Naive thymus-derived CD8-positive, alpha-beta T cell (primary cell): ENCODE results near the gene BMP4. TPM values are rescaled to one million over a fixed set of nuclear protein-coding genes. Genes with fewer than 3 reads are reported as not detected.

Experiments
- ATAC-seq, 2 donors: fragments of 150-1000 bp; cut with Tn5 transposase in 1 of 2; sonication (Bioruptor Pico), chemical (Tn5 transposase) in 1 of 2; 1 replicate in 1 of 2; 2 replicates in 1 of 2; pipeline ENCODE4 v1.10.0; 2021; ENCODE audit warnings: mild to moderate bottlenecking in 2 of 2, moderate library complexity in 2 of 2
- POLR2A ChIA-PET: fragments of 350-600 bp; sonication (Branson Sonifier 250); formaldehyde crosslinking; loops from one replicate; lab custom pipeline; 2021; ENCODE audit warnings: antibody characterized with exemption; lab: Charles Lee
- DNase-seq, 10 donors: peaks; one replicate each; pipeline versions ENCODE4 v3.0.0 to v3.0.0-alpha.2; 2020 to 2022
- H3K27ac Mint-ChIP-seq, 10 donors: one replicate each; pipeline ENCODE4 v1.8.0; 2020 to 2022; ENCODE audit warnings: mild to moderate bottlenecking in 10 of 10, mixed read lengths in 10 of 10, moderate library complexity in 4 of 10, inconsistent platforms in 1 of 10
- H3K27me3 Mint-ChIP-seq, 5 donors: one replicate each; pipeline ENCODE4 v1.8.0; 2021 to 2022; ENCODE audit warnings: mixed read lengths in 5 of 5
- H3K36me3 Mint-ChIP-seq, 3 donors: one replicate each; pipeline ENCODE4 v1.8.0; 2020 to 2022; ENCODE audit warnings: mixed read lengths in 3 of 3, mild to moderate bottlenecking in 2 of 3, inconsistent platforms in 1 of 3
- H3K4me1 Mint-ChIP-seq, 4 donors: one replicate each; pipeline ENCODE4 v1.8.0; 2021 to 2022; ENCODE audit warnings: mixed read lengths in 4 of 4
- H3K4me3 Mint-ChIP-seq, 10 donors: one replicate each; pipeline ENCODE4 v1.8.0; 2020 to 2022; ENCODE audit warnings: mild to moderate bottlenecking in 10 of 10, mixed read lengths in 10 of 10, moderate library complexity in 6 of 10, inconsistent platforms in 1 of 10
- H3K9me3 Mint-ChIP-seq, 9 donors: one replicate each; pipeline ENCODE4 v1.8.0; 2020 to 2022; ENCODE audit warnings: mixed read lengths in 9 of 9, mild to moderate bottlenecking in 3 of 9, inconsistent platforms in 1 of 9, moderate library complexity in 1 of 9
- polyA plus RNA-seq, 3 donors: library from polyadenylated mRNA; unstranded; fragments of 300-500 nt; fragmentation: Illumina TruSeq; gene quantifications; one replicate each; pipeline ENCODE4 v1.2.3, GENCODE V29; 2021
- total RNA-seq, 8 experiments: library from RNA in 2 of 8; stranded (reverse) in 2 of 8; gene quantifications; one replicate each; pipeline ENCODE4 v1.2.3 and lab custom pipeline; 2021 to 2026

Gene BMP4
- total and polyA plus RNA-seq, 5 experiments from 2014 or later = 0.44 to 0.62 TPM; not detected in 3

DNA sequence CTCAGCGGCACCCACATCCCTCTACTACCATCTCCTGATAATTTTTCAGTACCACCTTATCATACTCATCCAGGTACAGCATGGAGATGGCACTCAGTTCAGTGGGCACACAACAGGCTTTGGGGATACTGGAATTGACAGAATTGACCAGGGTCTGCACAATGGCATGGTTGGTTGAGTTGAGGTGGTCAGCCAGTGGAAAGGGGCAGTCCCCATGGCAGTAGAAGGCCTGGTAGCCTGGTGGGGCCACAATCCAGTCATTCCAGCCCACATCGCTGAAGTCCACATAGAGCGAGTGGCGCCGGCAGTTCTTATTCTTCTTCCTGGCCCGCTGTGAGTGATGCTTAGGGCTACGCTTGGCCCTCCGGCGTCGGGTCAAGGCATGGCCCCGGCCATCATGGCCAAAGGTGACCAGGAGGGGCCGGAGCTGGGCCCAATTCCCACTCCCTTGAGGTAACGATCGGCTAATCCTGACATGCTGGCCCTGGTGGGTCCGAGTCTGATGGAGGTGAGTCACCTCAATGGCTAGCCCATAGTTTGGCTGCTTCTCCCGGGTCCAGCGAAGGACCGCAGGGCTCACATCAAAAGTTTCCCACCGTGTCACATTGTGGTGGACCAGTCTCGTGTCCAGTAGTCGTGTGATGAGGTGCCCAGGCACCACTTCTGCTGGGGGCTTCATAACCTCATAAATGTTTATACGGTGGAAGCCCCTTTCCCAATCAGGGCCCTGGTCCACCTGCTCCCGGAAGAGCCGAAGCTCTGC, 6.4 kb downstream of the BMP4 start:
- ATAC-seq (no peak), DNase-seq (no peak)
- peak overlapping the region in 1 of 10 donors; percentile 9 for H3K4me3 Mint-ChIP-seq
- peaks cover 0 to 4% (median 2%) of the 10 kb centered on the region in 3 donors for H3K36me3 Mint-ChIP-seq
- peaks cover 6 to 22% (median 19%) of the 10 kb centered on the region in 4 donors for H3K4me1 Mint-ChIP-seq
- H3K27ac Mint-ChIP-seq = no peak overlapping the region
- POLR2A ChIA-PET = no interaction called here
- H3K9me3 Mint-ChIP-seq = peaks cover 0 to 3% (median 0%) of the 10 kb centered on the region in 9 donors
- peaks cover 20 to 81% (median 55%) of the 10 kb centered on the region in 5 donors for H3K27me3 Mint-ChIP-seq

DNA sequence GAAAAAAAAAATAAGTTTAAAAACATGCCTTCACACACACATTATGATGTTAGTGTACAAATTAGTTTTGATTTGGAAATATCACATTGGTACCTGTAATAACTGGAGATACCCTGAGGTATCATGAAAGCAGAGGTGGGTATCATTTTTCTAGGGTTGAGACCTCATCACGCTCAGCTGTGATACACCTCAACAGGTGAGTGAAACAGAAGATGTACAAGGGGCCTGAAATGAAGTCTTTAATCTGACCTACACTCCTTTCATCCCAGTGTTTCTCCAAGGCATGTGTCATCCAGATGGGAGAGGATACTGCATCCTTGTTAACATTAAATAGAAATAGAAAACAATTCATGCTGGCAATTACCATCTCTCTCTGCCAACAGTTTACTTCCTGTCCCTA, 7.4 kb downstream of the BMP4 start:
- POLR2A ChIA-PET = no interaction called here
- Mint-ChIP-seq H3K36me3 (peaks cover 0 to 4% (median 2%) of the 10 kb centered on the region in 3 donors), H3K9me3 (peaks cover 0 to 3% (median 0%) of the 10 kb centered on the region in 9 donors), H3K4me1 (peaks cover 6 to 12% (median 12%) of the 10 kb centered on the region in 4 donors), H3K27ac (no peak overlapping the region), H3K27me3 (peaks cover 26 to 81% (median 63%) of the 10 kb centered on the region in 5 donors), H3K4me3 (no peak overlapping the region)
- ATAC-seq (no peak), DNase-seq (no peak)

DNA sequence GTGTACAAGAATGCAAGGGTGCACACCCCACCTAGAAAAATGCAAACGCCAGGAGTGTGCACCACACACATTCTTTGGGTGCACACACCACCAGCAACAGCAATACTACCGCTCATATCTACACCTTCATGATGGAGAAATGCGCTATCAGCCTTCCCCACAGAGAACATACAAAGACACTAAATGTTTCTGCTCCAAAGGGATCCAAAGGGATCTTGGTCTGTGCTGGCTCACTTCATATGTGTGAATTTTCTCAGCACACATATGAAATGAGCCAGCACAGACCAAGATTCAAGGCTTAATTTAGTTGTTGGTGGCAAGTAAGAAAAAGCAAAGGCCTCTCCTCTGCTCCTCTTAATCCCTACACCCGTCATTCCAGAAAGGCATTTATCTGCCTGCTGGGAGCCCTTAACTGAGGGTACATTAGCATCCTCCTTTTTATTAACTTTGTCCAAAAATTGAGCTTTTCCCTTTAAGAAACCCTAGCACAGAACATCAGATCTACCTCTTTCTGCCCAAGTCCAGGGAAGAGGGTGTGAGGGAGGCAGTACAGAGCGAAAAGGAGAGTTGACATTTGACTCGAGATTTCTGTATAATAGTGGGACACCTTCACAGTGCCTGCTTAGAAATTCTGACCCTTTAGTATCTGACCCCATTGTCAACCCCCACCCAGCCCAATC, 8.3 kb downstream of the BMP4 start:
- Mint-ChIP-seq H3K4me1 (peaks cover 4 to 6% (median 6%) of the 10 kb centered on the region in 4 donors), H3K27ac (no peak overlapping the region), H3K36me3 (peaks cover 0 to 4% (median 2%) of the 10 kb centered on the region in 3 donors), H3K4me3 (no peak overlapping the region), H3K9me3 (peaks cover 0 to 3% (median 0%) of the 10 kb centered on the region in 9 donors), H3K27me3 (peaks cover 28 to 86% (median 64%) of the 10 kb centered on the region in 5 donors)
- no peak for DNase-seq
- ATAC-seq = no peak
- POLR2A ChIA-PET = no interaction called here

- H3K4me3 Mint-ChIP-seq = no peak overlapping the region
- H3K9me3 Mint-ChIP-seq = no peaks in the 10 kb centered on the region
- peaks cover 24 to 86% (median 66%) of the 10 kb centered on the region in 5 donors for H3K27me3 Mint-ChIP-seq
- peaks cover 0 to under 1% (median 0%) of the 10 kb centered on the region in 4 donors for H3K4me1 Mint-ChIP-seq
- POLR2A ChIA-PET = no interaction called here
- peak overlapping the region in 1 of 10 donors; percentile 3 for H3K27ac Mint-ChIP-seq
- peaks cover 0 to 4% (median 2%) of the 10 kb centered on the region in 3 donors for H3K36me3 Mint-ChIP-seq
- no peak for DNase-seq
- ATAC-seq = no peak
These were observed 9.0 kb downstream of the BMP4 start for GRCh38 chr14:53947452-53948204.

DNA sequence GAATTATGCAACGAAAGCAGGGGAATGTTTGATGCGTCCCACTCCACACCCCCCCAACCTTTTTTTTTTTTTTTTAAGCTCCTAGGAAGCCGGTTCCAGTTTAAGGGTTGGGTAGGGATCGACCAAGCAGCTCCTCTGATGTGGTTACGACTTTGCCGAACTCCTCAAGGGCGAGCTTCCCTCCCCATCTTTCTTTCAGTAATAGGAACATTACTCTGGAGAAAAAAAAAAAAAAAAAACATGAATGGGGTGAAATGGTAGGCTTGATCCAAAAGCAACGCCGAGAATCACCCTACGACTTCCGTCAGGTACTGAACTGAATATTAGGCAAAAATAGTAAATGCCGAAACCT, 9.6 kb downstream of the BMP4 start:
- Mint-ChIP-seq H3K27me3 (peaks cover 24 to 86% (median 65%) of the 10 kb centered on the region in 5 donors), H3K27ac (no peak overlapping the region), H3K36me3 (peaks cover 0 to 4% (median 2%) of the 10 kb centered on the region in 3 donors), H3K9me3 (no peaks in the 10 kb centered on the region), H3K4me3 (no peak overlapping the region), H3K4me1 (no peaks in the 10 kb centered on the region)
- no peak for DNase-seq
- no peak for ATAC-seq
- POLR2A ChIA-PET = no interaction called here

GRCh38 chr14:53946404-53947093, 10.1 kb downstream of the BMP4 start:
- no peaks in the 10 kb centered on the region for H3K9me3 Mint-ChIP-seq
- H3K4me3 Mint-ChIP-seq = no peak overlapping the region
- no peak for DNase-seq
- H3K27me3 Mint-ChIP-seq = peaks cover 24 to 81% (median 65%) of the 10 kb centered on the region in 5 donors
- ATAC-seq = no peak
- peaks cover 0 to 4% (median 2%) of the 10 kb centered on the region in 3 donors for H3K36me3 Mint-ChIP-seq
- H3K4me1 Mint-ChIP-seq = no peaks in the 10 kb centered on the region
- POLR2A ChIA-PET = no interaction called here
- H3K27ac Mint-ChIP-seq = no peak overlapping the region

- POLR2A ChIA-PET = no interaction called here
- no peak overlapping the region for H3K4me3 Mint-ChIP-seq
- H3K27me3 Mint-ChIP-seq = peaks cover 24 to 76% (median 62%) of the 10 kb centered on the region in 5 donors
- ATAC-seq (no peak), DNase-seq (no peak)
- no peaks in the 10 kb centered on the region for H3K9me3 Mint-ChIP-seq
- no peaks in the 10 kb centered on the region for H3K4me1 Mint-ChIP-seq
- H3K36me3 Mint-ChIP-seq = peaks cover 0 to 4% (median 2%) of the 10 kb centered on the region in 3 donors
- H3K27ac Mint-ChIP-seq = no peak overlapping the region
These were observed 10.6 kb downstream of the BMP4 start for GRCh38 chr14:53946071-53946403.

DNA sequence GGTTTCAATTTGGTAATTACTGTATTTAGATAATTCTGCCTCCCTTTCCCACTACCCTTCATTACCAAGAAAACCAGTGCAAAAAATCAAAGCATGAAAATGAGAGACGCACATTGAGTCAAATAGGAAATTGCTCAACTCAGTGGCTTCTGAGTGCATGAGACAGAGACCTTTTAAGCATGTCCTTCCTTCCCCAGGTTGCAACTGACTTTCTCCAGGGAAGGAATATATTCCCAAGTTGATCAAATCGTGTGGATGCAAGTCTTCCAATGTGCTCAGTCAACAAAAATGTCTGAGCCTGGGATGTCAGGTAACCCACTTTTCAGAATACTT, 12.9 kb downstream of the BMP4 start:
- peaks cover 0 to 2% (median 0%) of the 10 kb centered on the region in 9 donors for H3K9me3 Mint-ChIP-seq
- no peak overlapping the region for H3K27ac Mint-ChIP-seq
- H3K36me3 Mint-ChIP-seq = peaks cover 0 to 4% (median 2%) of the 10 kb centered on the region in 3 donors
- POLR2A ChIA-PET = interaction anchor here (0.6 kb wide), 1 partner anchor 386 kb away, joined by 3 read pairs; no protein-coding TSS in a partner anchor
- no peak overlapping the region for H3K4me3 Mint-ChIP-seq
- DNase-seq (no peak), ATAC-seq (no peak)
- no peaks in the 10 kb centered on the region for H3K4me1 Mint-ChIP-seq
- H3K27me3 Mint-ChIP-seq = peaks cover 27 to 65% (median 54%) of the 10 kb centered on the region in 5 donors

- H3K27ac Mint-ChIP-seq = no peak overlapping the region
- ATAC-seq (no peak), DNase-seq (no peak)
- H3K27me3 Mint-ChIP-seq = peaks cover 25 to 65% (median 50%) of the 10 kb centered on the region in 5 donors
- no peak overlapping the region for H3K4me3 Mint-ChIP-seq
- POLR2A ChIA-PET = interaction anchor here (0.6 kb wide), 1 partner anchor 385 kb away, joined by 3 read pairs; no protein-coding TSS in a partner anchor
- peaks cover 0 to 2% (median 0%) of the 10 kb centered on the region in 9 donors for H3K9me3 Mint-ChIP-seq
- H3K4me1 Mint-ChIP-seq = no peaks in the 10 kb centered on the region
- peaks cover 0 to 4% (median 2%) of the 10 kb centered on the region in 3 donors for H3K36me3 Mint-ChIP-seq
These were observed 13.5 kb downstream of the BMP4 start for GRCh38 chr14:53942970-53943750.

- H3K27ac Mint-ChIP-seq = no peak overlapping the region
- H3K4me3 Mint-ChIP-seq = no peak overlapping the region
- POLR2A ChIA-PET = no interaction called here
- H3K27me3 Mint-ChIP-seq = peaks cover 6 to 21% (median 14%) of the 10 kb centered on the region in 5 donors
- H3K9me3 Mint-ChIP-seq = peaks cover 0 to 2% (median 0%) of the 10 kb centered on the region in 9 donors
- H3K36me3 Mint-ChIP-seq = no peaks in the 10 kb centered on the region
- DNase-seq (no peak), ATAC-seq (no peak)
- no peaks in the 10 kb centered on the region for H3K4me1 Mint-ChIP-seq
These were observed 18.3 kb downstream of the BMP4 start for GRCh38 chr14:53938136-53938837.

DNA sequence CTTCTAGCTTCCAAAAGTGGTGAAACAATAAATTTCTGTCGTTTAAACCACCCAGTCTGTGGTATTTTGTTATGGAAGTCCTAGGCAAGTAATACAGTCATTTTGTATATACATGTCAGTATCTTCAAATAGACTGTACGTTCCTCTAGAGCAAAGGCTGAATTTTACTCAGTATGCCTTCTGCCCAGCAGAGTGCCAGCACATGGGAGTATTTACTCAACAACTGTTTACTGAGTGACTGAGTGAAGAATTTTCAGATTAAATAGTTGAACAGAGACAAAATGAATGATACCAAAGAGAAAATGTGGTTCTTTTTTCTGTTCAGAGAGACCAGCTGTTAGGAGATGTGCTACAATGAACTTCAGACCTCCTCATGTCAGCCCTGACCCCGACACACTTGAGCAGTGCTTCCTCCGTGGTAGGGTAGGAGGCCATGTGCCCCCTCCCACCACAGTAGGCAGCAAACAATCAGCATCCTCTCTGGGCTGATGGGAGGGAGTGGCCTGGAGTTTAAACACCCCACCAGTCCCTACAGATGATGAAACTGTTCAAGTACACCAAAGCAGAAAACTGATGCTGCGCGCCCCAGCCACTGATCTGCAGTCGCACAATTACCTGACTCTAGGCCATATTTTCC, 21.7 kb downstream of the BMP4 start:
- Mint-ChIP-seq H3K36me3 (no peaks in the 10 kb centered on the region), H3K4me1 (no peaks in the 10 kb centered on the region), H3K27ac (no peak overlapping the region), H3K9me3 (no peaks in the 10 kb centered on the region), H3K4me3 (no peak overlapping the region), H3K27me3 (peaks cover 1 to 9% (median 5%) of the 10 kb centered on the region in 5 donors)
- DNase-seq = no peak
- no peak for ATAC-seq
- POLR2A ChIA-PET = no interaction called here
